ENCODE measurements around the gene REEP2.

The REEP2 gene

GRCh38 chr5:138448481-138449398 lies 9.9 kb downstream of the REEP2 start:
- DNase-seq = peak; percentile 83

- peak; percentile 41 for DNase-seq
These were observed 10.8 kb downstream of the REEP2 start for GRCh38 chr5:138449501-138450239.

GRCh38 chr5:138450971-138451370 lies 12.1 kb downstream of the REEP2 start:
- DNase-seq = no peak

GRCh38 chr5:138452720-138453119 lies 13.9 kb downstream of the REEP2 start:
- DNase-seq = no peak

GRCh38 chr5:138453590-138453989 lies 14.7 kb downstream of the REEP2 start:
- no peak for DNase-seq

- no peak for DNase-seq
These were observed 15.3 kb downstream of the REEP2 start for GRCh38 chr5:138454121-138454520.

- DNase-seq = no peak
These were observed 16.5 kb downstream of the REEP2 start for GRCh38 chr5:138455232-138455930.

- no peak for DNase-seq
These were observed 18.8 kb downstream of the REEP2 start for GRCh38 chr5:138457531-138458275.

- no peak for DNase-seq
These were observed 19.5 kb downstream of the REEP2 start for GRCh38 chr5:138458384-138458783.

- no peak for DNase-seq
These were observed 20.0 kb downstream of the REEP2 start for GRCh38 chr5:138458856-138459255.

- no peak for DNase-seq
These were observed 20.6 kb downstream of the REEP2 start for GRCh38 chr5:138459311-138459933.

- no peak for DNase-seq
These were observed 21.3 kb downstream of the REEP2 start for GRCh38 chr5:138460032-138460693.

- no peak for DNase-seq
These were observed 22.7 kb downstream of the REEP2 start for GRCh38 chr5:138461343-138462125.

- no peak for DNase-seq
These were observed 24.7 kb downstream of the REEP2 start for GRCh38 chr5:138463419-138464007.

GRCh38 chr5:138464008-138464387 lies 25.1 kb downstream of the REEP2 start:
- DNase-seq = peak; percentile 84

- DNase-seq = peak; percentile 91
These were observed 25.8 kb downstream of the REEP2 start for GRCh38 chr5:138464388-138465260.

- peak; percentile 91 for DNase-seq
These were observed 26.6 kb downstream of the REEP2 start, which contains the start of gene EGR1 for GRCh38 chr5:138465261-138466124. TSS of gene EGR1 (plus strand) at chr5:138465479. CDS start at chr5:138465762, 283 bp downstream.
